ENCODE data around the gene NARS2.

NARS2 gene

GRCh38 chr11:78424334-78425270 lies 150.1 kb downstream of the NARS2 start:
- H3K27ac ChIP-seq: no peak overlapping the region
- no peak for TF ChIP-seq ZFX (IDR thresholded peaks at IDR 0.05)
- TF ChIP-seq CTCF (conservative IDR thresholded peaks at IDR 0.05): no peak

GRCh38 chr11:78423241-78423640 lies 151.4 kb downstream of the NARS2 start:
- H3K27ac ChIP-seq: no peak overlapping the region
- TF ChIP-seq ZFX (IDR thresholded peaks at IDR 0.05): no peak
- TF ChIP-seq CTCF (conservative IDR thresholded peaks at IDR 0.05): no peak

- no peak overlapping the region for H3K27ac ChIP-seq
- no peak for TF ChIP-seq CTCF (conservative IDR thresholded peaks at IDR 0.05)
- no peak for TF ChIP-seq ZFX (IDR thresholded peaks at IDR 0.05)
Measured at GRCh38 chr11:78420796-78421209, 153.9 kb downstream of the NARS2 start.

GRCh38 chr11:78420255-78420764 lies 154.4 kb downstream of the NARS2 start:
- H3K27ac ChIP-seq: no peak overlapping the region
- TF ChIP-seq ZFX (IDR thresholded peaks at IDR 0.05): no peak
- peak; percentile 73 for TF ChIP-seq CTCF (conservative IDR thresholded peaks at IDR 0.05)

- H3K27ac ChIP-seq: no peak overlapping the region
- TF ChIP-seq ZFX (IDR thresholded peaks at IDR 0.05): no peak
- no peak for TF ChIP-seq CTCF (conservative IDR thresholded peaks at IDR 0.05)
Measured at GRCh38 chr11:78419327-78419726, 155.3 kb downstream of the NARS2 start.

- TF ChIP-seq CTCF (conservative IDR thresholded peaks at IDR 0.05) (no peak), ZFX (IDR thresholded peaks at IDR 0.05) (no peak)
- no peak overlapping the region for H3K27ac ChIP-seq
Measured at GRCh38 chr11:78418584-78419211, 156.0 kb downstream of the NARS2 start.

Measured in C4-2B (cell line).